Right lobe of liver (tissue), 4 donors: Measurements from ENCODE around the gene ARFIP1.

Experiments
- CTCF ChIP-seq, 4 donors: fragments of 200-600 bp in 3 of 4; fragments of 450-650 bp in 1 of 4; IDR thresholded peaks; one replicate each; pipeline versions ENCODE4 v1.5.1 to v1.8.0; 2016 to 2022; ENCODE audit warnings: antibody characterized with exemption in 4 of 4, mild to moderate bottlenecking in 2 of 4
- POLR2A ChIP-seq: fragments of 450-650 bp; IDR thresholded peaks from one replicate; pipeline ENCODE4 v1.6.1; 2017; ENCODE audit warnings: antibody characterized with exemption, mild to moderate bottlenecking
- donor health status: DM: no; HTN: no; CAD: no.
- donor health status: DM: no; HTN: no; CAD: no.
- donor health status: DM: no; HTN: yes; CAD: no.

DNA sequence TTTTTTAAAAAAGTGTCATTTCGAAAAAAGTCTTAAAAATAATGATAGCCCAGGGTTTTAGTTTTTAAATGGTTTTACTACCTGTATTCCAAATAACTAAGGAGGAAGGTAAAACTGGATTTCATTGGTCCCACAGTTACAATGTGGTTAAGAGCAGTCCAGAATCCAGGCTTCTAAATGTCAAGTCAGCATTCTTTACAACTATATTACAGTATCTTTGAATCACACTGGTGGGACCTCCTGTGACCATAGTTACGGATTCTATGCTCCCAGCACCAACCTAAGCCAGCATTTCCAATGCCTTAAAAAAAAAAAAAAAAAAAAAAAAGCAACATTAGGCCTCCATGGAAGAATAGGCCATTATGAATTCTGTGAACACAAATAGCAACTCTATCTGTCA is 6.4 kb upstream of the ARFIP1 start:
- no peak for TF ChIP-seq POLR2A
- no peak for TF ChIP-seq CTCF (IDR thresholded peaks at IDR 0.05)
